ENCODE measurements around the gene CFAP73. TPM values are rescaled to one million over a fixed set of nuclear protein-coding genes. Genes with fewer than 3 reads are reported as not detected.

CFAP73 gene
- total RNA-seq, 1 experiment from 2014 or later = 0.10 TPM

DNA sequence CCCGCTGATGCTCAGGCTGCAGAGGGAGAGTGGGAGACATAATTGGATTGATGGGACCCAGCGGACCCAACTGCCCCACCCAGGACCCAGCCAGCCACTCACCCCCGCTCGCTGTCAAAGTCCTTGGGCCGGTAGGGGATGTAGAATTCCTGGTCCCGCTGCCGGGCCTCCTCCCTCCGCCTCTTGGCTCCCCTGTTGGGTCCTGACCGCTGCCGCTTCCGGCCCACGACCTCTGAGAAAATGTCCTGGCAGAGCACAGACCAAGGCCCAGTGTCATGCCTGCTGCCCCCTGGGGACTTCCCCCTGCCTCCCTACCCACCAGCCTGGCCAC is 13.5 kb downstream of the CFAP73 start:
- no peaks in the 10 kb centered on the region for H3K4me1 ChIP-seq (ENCODE audit: control insufficient read depth, insufficient read depth, low read length)
- in situ Hi-C loops (cut with HindIII; ENCODE audit: low pct_unique_long_range_greater_than_20kb, low sequenced_read_pairs) (loop anchor here (25.0 kb wide), 1 partner anchor 101 kb away; the partner anchor contains the start of gene DTX1), intact Hi-C loops (cut with micrococcal nuclease; ENCODE audit: unreplicated experiment) (no loop called here)
- H3K36me3 ChIP-seq (ENCODE audit: control insufficient read depth, insufficient read depth, low read length) = no peaks in the 10 kb centered on the region
- no peak for DNase-seq (ENCODE audit: low read depth, low spot score)
- H3K4me3 ChIP-seq (ENCODE audit: low read depth in 2 of 2, low read length in 2 of 2) = no peak overlapping the region
- H3K27me3 ChIP-seq (ENCODE audit: control insufficient read depth, insufficient read depth, low read length) = no peaks in the 10 kb centered on the region
- no TSS peak for BruUV-seq (replicated peaks)
- TF ChIP-seq TCF7L2 (IDR thresholded peaks at IDR 0.05; ENCODE audit: low read depth, low read length) (no peak), POLR2AphosphoS5 (IDR thresholded peaks at IDR 0.05; ENCODE audit: low read depth, low read length) (no peak), SIN3A (IDR thresholded peaks at IDR 0.05; ENCODE audit: borderline replicate concordance, insufficient read depth, low read depth, low read length) (no peak)
- TF ChIP-seq, protein P1, sequence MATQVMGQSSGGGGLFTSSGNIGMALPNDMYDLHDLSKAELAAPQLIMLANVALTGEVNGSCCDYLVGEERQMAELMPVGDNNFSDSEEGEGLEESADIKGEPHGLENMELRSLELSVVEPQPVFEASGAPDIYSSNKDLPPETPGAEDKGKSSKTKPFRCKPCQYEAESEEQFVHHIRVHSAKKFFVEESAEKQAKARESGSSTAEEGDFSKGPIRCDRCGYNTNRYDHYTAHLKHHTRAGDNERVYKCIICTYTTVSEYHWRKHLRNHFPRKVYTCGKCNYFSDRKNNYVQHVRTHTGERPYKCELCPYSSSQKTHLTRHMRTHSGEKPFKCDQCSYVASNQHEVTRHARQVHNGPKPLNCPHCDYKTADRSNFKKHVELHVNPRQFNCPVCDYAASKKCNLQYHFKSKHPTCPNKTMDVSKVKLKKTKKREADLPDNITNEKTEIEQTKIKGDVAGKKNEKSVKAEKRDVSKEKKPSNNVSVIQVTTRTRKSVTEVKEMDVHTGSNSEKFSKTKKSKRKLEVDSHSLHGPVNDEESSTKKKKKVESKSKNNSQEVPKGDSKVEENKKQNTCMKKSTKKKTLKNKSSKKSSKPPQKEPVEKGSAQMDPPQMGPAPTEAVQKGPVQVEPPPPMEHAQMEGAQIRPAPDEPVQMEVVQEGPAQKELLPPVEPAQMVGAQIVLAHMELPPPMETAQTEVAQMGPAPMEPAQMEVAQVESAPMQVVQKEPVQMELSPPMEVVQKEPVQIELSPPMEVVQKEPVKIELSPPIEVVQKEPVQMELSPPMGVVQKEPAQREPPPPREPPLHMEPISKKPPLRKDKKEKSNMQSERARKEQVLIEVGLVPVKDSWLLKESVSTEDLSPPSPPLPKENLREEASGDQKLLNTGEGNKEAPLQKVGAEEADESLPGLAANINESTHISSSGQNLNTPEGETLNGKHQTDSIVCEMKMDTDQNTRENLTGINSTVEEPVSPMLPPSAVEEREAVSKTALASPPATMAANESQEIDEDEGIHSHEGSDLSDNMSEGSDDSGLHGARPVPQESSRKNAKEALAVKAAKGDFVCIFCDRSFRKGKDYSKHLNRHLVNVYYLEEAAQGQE (IDR thresholded peaks at IDR 0.05; ENCODE audit: insufficient read depth in 1 of 2, low read depth in 2 of 2, low read length in 1 of 2) = no peak
- TF ChIP-seq, protein P2, sequence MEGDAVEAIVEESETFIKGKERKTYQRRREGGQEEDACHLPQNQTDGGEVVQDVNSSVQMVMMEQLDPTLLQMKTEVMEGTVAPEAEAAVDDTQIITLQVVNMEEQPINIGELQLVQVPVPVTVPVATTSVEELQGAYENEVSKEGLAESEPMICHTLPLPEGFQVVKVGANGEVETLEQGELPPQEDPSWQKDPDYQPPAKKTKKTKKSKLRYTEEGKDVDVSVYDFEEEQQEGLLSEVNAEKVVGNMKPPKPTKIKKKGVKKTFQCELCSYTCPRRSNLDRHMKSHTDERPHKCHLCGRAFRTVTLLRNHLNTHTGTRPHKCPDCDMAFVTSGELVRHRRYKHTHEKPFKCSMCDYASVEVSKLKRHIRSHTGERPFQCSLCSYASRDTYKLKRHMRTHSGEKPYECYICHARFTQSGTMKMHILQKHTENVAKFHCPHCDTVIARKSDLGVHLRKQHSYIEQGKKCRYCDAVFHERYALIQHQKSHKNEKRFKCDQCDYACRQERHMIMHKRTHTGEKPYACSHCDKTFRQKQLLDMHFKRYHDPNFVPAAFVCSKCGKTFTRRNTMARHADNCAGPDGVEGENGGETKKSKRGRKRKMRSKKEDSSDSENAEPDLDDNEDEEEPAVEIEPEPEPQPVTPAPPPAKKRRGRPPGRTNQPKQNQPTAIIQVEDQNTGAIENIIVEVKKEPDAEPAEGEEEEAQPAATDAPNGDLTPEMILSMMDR (IDR thresholded peaks at IDR 0.05) = no peak
- no peaks in the 10 kb centered on the region for H3K9me3 ChIP-seq (ENCODE audit: control insufficient read depth, insufficient read depth, low read depth, low read length)
- ATAC-seq = no peak
- POLR2A ChIA-PET = no interaction called here
- H3K27ac ChIP-seq (ENCODE audit: low read length) = no peak overlapping the region
- CTCF ChIA-PET = no interaction called here

DNA sequence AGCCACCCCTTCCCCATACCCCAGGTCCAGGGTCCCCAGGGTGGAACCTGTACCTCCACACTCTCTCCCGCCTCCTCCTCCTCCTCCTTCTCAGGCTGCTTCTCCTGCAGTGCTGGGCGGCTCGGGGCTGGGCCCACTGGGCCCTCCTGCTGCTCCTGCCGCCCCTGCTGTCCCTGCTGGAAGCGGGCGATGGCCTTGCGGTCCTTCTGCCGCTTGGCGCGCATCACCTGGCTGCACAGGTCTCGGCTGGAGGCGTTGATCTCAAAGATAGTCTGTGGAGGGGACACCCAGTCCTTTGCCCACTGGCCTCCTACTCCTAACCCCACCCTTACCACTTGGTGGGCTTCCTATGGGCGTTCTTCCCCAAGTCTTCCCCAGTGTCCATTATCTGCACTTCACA is 14.5 kb downstream of the CFAP73 start:
- no peak for TF ChIP-seq POLR2AphosphoS5 (IDR thresholded peaks at IDR 0.05; ENCODE audit: low read depth, low read length)
- no peak for TF ChIP-seq SIN3A (IDR thresholded peaks at IDR 0.05; ENCODE audit: borderline replicate concordance, insufficient read depth, low read depth, low read length)
- ATAC-seq (no peak), DNase-seq (ENCODE audit: low read depth, low spot score) (no peak)
- Histone ChIP-seq H3K4me3 (ENCODE audit: low read depth in 2 of 2, low read length in 2 of 2) (no peak overlapping the region), H3K27me3 (ENCODE audit: control insufficient read depth, insufficient read depth, low read length) (no peaks in the 10 kb centered on the region), H3K4me1 (ENCODE audit: control insufficient read depth, insufficient read depth, low read length) (no peaks in the 10 kb centered on the region), H3K36me3 (ENCODE audit: control insufficient read depth, insufficient read depth, low read length) (no peaks in the 10 kb centered on the region), H3K9me3 (ENCODE audit: control insufficient read depth, insufficient read depth, low read depth, low read length) (no peaks in the 10 kb centered on the region), H3K27ac (ENCODE audit: low read length) (no peak overlapping the region)
- ChIA-PET POLR2A (no interaction called here), CTCF (no interaction called here)
- in situ Hi-C loops (cut with HindIII; ENCODE audit: low pct_unique_long_range_greater_than_20kb, low sequenced_read_pairs) (loop anchor here (25.0 kb wide), 1 partner anchor 102 kb away; the partner anchor contains the start of gene DTX1), intact Hi-C loops (cut with micrococcal nuclease; ENCODE audit: unreplicated experiment) (no loop called here)
- BruUV-seq (replicated peaks) = no TSS peak

DNA sequence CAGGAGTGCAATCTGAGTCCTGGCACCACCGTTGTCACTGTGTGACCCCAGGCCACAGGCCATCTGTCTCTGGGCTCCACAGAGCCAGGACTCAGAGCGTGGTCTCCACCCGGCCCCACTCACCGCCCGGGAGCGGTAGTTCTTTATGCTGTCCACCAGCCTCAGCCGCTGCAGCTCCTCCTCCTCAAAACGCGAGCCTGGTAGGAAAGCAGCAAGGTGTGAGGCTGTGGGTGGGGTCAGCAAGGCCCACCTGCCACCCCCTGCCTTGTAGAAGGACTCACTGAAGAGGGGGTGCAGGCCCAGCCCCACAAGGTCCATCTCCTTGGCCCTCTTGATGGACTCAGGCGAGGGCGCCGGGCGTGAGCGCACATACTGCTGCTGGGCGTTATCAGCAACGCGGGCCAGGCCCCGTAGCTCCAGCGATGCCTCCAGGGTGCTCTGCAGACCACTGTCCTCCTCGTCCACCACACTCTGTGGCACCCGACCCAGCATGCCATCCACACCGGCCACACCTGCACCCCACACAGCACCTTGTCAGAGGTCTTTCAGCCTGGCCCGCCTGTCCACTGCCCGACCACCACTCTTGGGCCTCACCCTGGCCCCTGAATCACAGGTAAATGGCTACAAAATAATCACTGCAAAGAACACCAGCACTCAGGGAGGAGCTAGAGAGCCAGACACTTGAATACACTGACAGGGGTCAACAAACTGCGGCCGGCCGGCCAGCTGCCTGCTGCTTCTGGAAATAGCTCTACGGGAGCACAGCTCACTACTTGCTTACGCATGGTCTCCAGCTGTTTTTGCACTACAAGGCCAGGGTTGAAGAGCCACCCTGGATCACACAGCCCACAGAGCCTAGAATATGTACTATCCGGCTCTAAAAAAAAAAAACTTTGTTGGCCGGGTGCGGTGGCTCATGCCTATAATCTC is 16.3 kb downstream of the CFAP73 start:
- Histone ChIP-seq H3K27ac (ENCODE audit: low read length) (no peak overlapping the region), H3K36me3 (ENCODE audit: control insufficient read depth, insufficient read depth, low read length) (peaks cover 2% of the 10 kb centered on the region; the same call in 1 of the 2 replicates), H3K4me3 (ENCODE audit: low read depth in 2 of 2, low read length in 2 of 2) (no peak overlapping the region), H3K27me3 (ENCODE audit: control insufficient read depth, insufficient read depth, low read length) (no peaks in the 10 kb centered on the region), H3K9me3 (ENCODE audit: control insufficient read depth, insufficient read depth, low read depth, low read length) (no peaks in the 10 kb centered on the region), H3K4me1 (ENCODE audit: control insufficient read depth, insufficient read depth, low read length) (no peaks in the 10 kb centered on the region)
- in situ Hi-C loops (cut with HindIII; ENCODE audit: low pct_unique_long_range_greater_than_20kb, low sequenced_read_pairs) (loop anchor here (25.0 kb wide), 1 partner anchor 103 kb away; the partner anchor contains the start of gene DTX1), intact Hi-C loops (cut with micrococcal nuclease; ENCODE audit: unreplicated experiment) (no loop called here)
- BruUV-seq (replicated peaks) = no TSS peak
- DNase-seq (ENCODE audit: low read depth, low spot score) (no peak), ATAC-seq (no peak)
- TF ChIP-seq TCF7L2 (IDR thresholded peaks at IDR 0.05; ENCODE audit: low read depth, low read length) (no peak), POLR2AphosphoS5 (IDR thresholded peaks at IDR 0.05; ENCODE audit: low read depth, low read length) (no peak), SIN3A (IDR thresholded peaks at IDR 0.05; ENCODE audit: borderline replicate concordance, insufficient read depth, low read depth, low read length) (no peak)
- TF ChIP-seq, protein P2 (IDR thresholded peaks at IDR 0.05) = no peak
- TF ChIP-seq, protein P1 (IDR thresholded peaks at IDR 0.05; ENCODE audit: insufficient read depth in 1 of 2, low read depth in 2 of 2, low read length in 1 of 2) = no peak
- CTCF ChIA-PET = no interaction called here
- POLR2A ChIA-PET = no interaction called here
